Daoy (cell line): Measurements from ENCODE around the gene IL17RB. TPM values are rescaled to one million over a fixed set of nuclear protein-coding genes. Genes with fewer than 3 reads are reported as not detected.
A peak's percentile ranks its signal among the peaks of the same experiment; 100 is the strongest.

Experiments used
- DNase-seq: peaks from one replicate; pipeline ENCODE4 v3.0.0-alpha.2; 2015; ENCODE audit warnings: low read depth
- total RNA-seq: library from RNA; depleted of rRNA; stranded (reverse); fragments of >200 nt; shearing (Covaris generic); gene quantifications from 2 replicates; pipeline ENCODE4 v1.2.3, GENCODE V29; 2014

IL17RB gene
- total RNA-seq, 1 experiment from 2014 or later = 1.9 TPM

DNA sequence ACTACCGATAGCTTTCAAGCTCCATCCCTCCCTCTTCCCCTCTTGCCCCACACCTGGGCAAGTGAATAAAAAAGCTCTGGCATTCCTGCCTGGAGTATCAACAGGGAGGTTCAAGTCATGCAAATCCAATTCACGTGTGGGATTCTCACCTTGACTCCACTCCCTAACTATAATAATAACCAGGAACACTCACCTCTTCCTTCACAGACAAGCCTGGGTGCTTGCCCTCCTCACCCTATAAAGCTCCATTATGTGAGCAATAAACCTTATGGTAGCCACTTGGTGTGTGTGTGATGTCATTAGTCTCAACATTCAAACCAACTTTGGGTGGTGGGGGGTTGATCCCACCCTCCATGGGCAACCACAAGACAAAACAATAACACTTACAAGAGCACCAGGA lies 16.8 kb upstream of the IL17RB start:
- no peak for DNase-seq

DNA sequence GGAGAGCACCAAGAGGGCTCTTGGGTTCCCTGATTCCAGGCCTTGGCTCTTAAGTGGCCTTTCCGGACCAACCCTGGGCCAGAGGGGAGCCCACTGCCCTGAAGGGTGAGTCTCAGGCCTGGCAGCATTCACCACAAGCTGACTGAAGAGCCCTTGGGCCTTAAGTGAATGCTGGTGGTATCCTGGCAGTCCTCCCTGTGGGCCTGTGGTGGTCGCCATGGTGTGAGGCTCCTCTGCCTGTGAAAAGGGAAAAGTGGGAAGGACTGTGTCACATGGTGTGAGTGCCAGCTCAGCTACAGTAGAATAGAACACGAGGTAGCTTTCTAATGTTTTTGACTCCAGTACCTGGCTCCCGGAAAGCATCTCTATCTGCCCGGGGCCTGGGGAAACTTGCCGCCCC lies 15.4 kb upstream of the IL17RB start:
- DNase-seq = no peak

DNA sequence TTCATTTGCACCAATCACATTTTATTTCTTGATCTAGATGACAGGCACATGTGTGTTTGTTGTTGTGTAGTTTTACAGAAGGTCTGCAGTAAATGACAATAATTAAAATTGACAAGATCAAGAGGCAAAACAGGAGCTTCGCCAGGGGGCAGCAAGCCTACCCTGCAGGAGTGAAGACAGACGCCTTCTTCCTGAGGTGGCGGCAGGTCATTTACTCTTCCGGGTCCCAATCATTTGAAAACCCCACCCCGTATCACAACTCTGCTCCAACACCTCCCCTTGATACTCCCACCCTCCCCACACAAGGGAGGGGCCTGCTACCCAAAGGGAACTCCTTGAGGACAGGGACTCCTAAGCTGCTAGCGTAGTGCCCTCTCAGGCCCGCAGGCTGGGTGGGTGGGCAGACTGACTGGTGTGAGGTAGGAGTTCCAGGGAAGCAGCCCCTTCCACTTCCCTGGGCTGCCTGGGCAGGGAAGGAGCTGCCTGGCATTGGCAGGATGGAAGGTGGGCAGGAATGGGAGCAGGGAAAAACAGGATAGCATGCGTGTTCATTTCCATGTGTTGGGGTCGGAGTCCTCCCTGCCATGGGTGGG lies 13.2 kb upstream of the IL17RB start:
- no peak for DNase-seq

DNA sequence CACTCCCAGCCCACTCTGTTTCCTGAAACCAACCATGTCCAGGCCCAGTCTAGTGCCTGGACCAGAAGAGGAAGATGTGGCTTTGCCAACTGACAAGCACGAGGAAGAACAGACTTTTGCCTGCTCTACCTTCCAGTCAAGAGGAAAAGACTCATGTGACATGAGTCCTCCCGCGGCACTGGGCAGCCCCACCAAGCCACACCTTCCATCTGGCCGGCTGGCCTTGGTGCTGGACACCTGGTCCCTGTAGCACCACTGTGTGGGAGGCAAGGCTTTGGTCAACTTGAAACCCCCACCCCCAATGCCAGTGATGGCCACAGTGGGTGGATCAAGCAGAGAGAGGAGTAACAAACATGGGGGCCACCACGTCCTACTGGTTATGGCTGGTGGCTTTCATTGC lies 12.7 kb upstream of the IL17RB start:
- no peak for DNase-seq

GRCh38 chr3:53834429-53835095 lies 11.8 kb upstream of the IL17RB start:
- no peak for DNase-seq

GRCh38 chr3:53835257-53835656 lies 11.1 kb upstream of the IL17RB start:
- no peak for DNase-seq

- DNase-seq = no peak
Observed at GRCh38 chr3:53836084-53836872, 10.1 kb upstream of the IL17RB start.

- DNase-seq = peak; percentile 55
Observed at GRCh38 chr3:53837331-53837730, 9.0 kb upstream of the IL17RB start.

- no peak for DNase-seq
Observed at GRCh38 chr3:53841296-53841695, 5.1 kb upstream of the IL17RB start.

DNA sequence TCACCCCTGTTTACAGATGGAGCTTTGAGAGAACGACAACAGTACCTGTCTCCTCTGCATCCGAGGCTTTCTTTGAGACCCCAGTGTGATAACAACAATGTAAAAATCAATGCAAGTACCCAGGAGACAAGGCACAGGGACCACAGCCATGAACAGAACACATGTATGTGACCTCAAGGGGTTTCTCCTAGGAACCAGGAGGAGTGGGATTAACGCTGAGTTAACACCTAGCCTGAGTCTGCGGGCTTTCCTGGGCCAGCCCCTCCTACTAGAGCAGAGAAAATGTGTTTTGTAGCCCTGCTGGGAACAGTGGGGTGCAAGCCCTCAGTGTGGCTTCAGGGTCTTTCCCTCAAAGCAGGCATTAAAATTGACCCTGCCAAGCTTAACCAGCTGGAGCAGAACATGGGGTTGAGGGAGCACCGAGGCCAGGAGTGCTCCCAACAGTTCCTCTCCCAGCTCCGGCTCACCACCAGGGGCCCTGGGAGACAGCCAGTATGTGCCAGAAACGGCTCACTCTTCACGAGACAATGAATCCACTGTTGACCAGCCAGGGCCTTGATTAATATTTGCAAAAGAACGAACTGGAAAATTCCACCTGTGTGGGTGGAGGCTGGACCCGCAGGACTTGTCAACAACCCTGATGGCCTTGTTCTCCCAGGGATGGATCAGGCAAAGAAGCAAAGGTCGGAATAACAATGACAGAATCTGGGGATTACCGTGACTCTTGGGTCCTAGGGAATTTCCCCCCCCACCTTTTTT lies 3.8 kb upstream of the IL17RB start:
- peak; percentile 32 for DNase-seq

- no peak for DNase-seq
Observed at GRCh38 chr3:53843195-53844177, 2.9 kb upstream of the IL17RB start.

GRCh38 chr3:53844262-53845102 lies 1.9 kb upstream of the IL17RB start:
- peak; percentile 40 for DNase-seq

- DNase-seq = peak; percentile 54
Observed at GRCh38 chr3:53845103-53845880, 1.1 kb upstream of the IL17RB start.

- DNase-seq = no peak
Observed at GRCh38 chr3:53845881-53846133, 561 bp upstream of the IL17RB start.

GRCh38 chr3:53846851-53847155 lies 435 bp downstream of the IL17RB start:
- DNase-seq = no peak

- no peak for DNase-seq
Observed at GRCh38 chr3:53849916-53850315, 3.5 kb downstream of the IL17RB start.

DNA sequence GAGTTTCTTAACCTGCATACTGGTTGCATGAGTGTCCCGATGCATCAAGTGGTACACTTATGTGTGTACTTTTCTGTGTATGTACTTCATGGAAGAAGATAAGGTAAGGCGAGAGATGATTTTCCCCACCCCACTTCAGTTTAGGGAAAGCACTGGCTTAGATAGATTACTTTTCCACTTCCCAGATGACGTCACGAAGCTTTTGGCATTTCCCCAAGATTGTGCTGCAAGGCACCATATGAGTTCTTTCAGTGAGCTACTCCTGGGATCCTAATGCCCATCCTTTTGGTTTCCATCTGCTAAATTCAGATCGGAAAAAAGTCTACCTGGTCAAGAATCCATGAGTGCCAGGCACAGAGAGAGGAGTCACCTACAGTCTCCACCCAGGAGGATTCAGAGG lies 4.5 kb downstream of the IL17RB start:
- peak; percentile 20 for DNase-seq

- DNase-seq = no peak
Observed at GRCh38 chr3:53856964-53857363, 10.6 kb downstream of the IL17RB start.

DNA sequence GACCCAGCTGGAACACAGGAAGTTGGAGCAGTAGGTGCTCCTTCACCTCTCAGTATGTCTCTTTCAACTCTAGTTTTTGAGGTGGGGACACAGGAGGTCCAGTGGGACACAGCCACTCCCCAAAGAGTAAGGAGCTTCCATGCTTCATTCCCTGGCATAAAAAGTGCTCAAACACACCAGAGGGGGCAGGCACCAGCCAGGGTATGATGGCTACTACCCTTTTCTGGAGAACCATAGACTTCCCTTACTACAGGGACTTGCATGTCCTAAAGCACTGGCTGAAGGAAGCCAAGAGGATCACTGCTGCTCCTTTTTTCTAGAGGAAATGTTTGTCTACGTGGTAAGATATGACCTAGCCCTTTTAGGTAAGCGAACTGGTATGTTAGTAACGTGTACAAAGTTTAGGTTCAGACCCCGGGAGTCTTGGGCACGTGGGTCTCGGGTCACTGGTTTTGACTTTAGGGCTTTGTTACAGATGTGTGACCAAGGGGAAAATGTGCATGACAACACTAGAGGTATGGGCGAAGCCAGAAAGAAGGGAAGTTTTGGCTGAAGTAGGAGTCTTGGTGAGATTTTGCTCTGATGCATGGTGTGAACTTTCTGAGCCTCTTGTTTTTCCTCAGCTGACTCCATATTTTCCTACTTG lies 11.9 kb downstream of the IL17RB start:
- DNase-seq = no peak
